Psoas muscle (tissue), 8 donors: Measurements from ENCODE around the gene LTBP1. TPM values are rescaled to one million over a fixed set of nuclear protein-coding genes. Genes with fewer than 3 reads are reported as not detected.

Source experiments
- ATAC-seq, 4 donors: fragments of 200-7000 bp; cut with Tn5 transposase; one replicate each; pipeline ENCODE4 v1.9.1; 2020; ENCODE audit warnings: moderate library complexity in 3 of 4, mild to moderate bottlenecking in 2 of 4
- DNase-seq, 2 donors: peaks; one replicate each; pipeline ENCODE4 v3.0.0-alpha.2; 2020
- H3K27ac ChIP-seq: fragments of 200-600 bp; one replicate; pipeline ENCODE4 v1.8.0; 2022
- H3K27me3 ChIP-seq, 3 donors: fragments of 200-600 bp in 1 of 3; one replicate each; pipeline versions ENCODE4 v1.6.1 to v1.8.0; 2013 to 2022; ENCODE audit warnings: low read length in 2 of 3, mild to moderate bottlenecking in 2 of 3, moderate library complexity in 1 of 3; ENCODE audit not compliant: insufficient read depth in 3 of 3
- H3K36me3 ChIP-seq, 2 donors: fragments of 200-600 bp in 1 of 2; one replicate each; pipeline versions ENCODE4 v1.6.1 to v1.8.0; 2013 to 2022; ENCODE audit warnings: low read depth in 1 of 2, mild to moderate bottlenecking in 1 of 2, moderate library complexity in 1 of 2; ENCODE audit not compliant: insufficient read depth in 1 of 2
- H3K4me1 ChIP-seq: fragments of 200-600 bp; one replicate; pipeline ENCODE4 v1.8.0; 2022
- H3K4me3 ChIP-seq: fragments of 200-600 bp; one replicate; pipeline ENCODE4 v1.8.0; 2022; ENCODE audit warnings: mild to moderate bottlenecking
- H3K9me3 ChIP-seq: fragments of 200-600 bp; one replicate; pipeline ENCODE4 v1.8.0; 2022
- CTCF ChIP-seq: fragments of 200-600 bp; IDR thresholded peaks from one replicate; pipeline ENCODE4 v1.8.0; 2022; ENCODE audit warnings: antibody characterized with exemption
- WGBS, 3 donors: extraction: QIAGEN DNeasy Blood & Tissue Kit; methylation state at CpG; one replicate each; pipeline versions ENCODE4 v1.1.6 to v1.1.7; 2013; 5-methylcytosine and 5-hydroxymethylcytosine counted together
- intact Hi-C, 2 donors: fragments of 100-400 bp; cut with DNase I; formaldehyde crosslinking; loops; one replicate each; pipeline versions ENCODE4 v1.11.0 to v1.14.2; 2022
- polyA plus RNA-seq, 3 donors: library from polyadenylated mRNA; stranded (reverse); fragments of 200-250 nt; gene quantifications; one replicate each; pipeline ENCODE4 v1.2.3, GENCODE V29; 2013
- total RNA-seq, 4 donors: library from RNA; stranded (reverse); fragmentation: NEBNext Ultra II Directional in 2 of 4; extraction: Animal tissue kit (Norgen Biotek cat#: 25700) in 2 of 4; gene quantifications; one replicate each; pipeline versions ENCODE4 v1.2.1 to v1.2.4, GENCODE V29; 2021 to 2023
- donor health status: healthy with polysubstance abuse.
- donor health status: DM: no; HTN: no; CAD: no; lungs with moderate emphysema.
- donor health status: Bipolar disorder and iron deficiency.
- donor health status: healthy.
- donor health status: DM: yes; HTN: yes; CAD: no.
- donor health status: DM: no; HTN: no; CAD: no.
- donor health status: DM: no; HTN: no; CAD: no.
- donor health status: DM: yes; HTN: yes; CAD: no.

Gene LTBP1
- total and polyA plus RNA-seq, 7 donors, result 5.9 to 26.8 (median 9.5) TPM

DNA sequence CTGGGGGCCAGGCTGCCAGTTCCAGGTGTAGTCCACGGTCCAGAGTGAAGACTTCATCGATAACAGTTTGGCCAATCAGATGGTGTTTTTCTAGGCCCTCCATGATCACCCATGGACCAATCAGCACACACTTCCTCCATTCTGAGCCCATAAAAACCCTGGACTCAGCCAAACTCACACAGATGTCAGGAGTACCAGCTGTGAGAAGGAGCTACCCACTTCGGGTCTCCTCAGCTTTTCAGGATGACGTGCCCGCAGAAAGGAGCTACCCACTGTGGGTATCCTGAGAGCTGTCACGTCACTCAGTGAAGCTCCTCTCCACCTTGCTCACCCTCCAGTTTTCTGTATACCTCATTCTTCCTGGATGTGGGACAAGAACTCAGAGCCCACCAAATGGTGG lies 319.7 kb downstream of the LTBP1 start:
- DNase-seq, result no peak
- H3K9me3 ChIP-seq, result peaks cover 3% of the 10 kb centered on the region
- H3K4me3 ChIP-seq, result no peak overlapping the region
- no peak overlapping the region for H3K27ac ChIP-seq
- intact Hi-C loops, result loop anchor here in 1 of 2 donors (5.0 kb wide), 1 partner anchor 124 kb away; no protein-coding TSS in a partner anchor
- 97 to 99% (median 98%) methylated on average over 6 of the region's 6 CpGs for WGBS, 3 donors
- peaks cover 11% of the 10 kb centered on the region for H3K4me1 ChIP-seq
- no peak for ATAC-seq
- H3K27me3 ChIP-seq, result no peaks in the 10 kb centered on the region
- H3K36me3 ChIP-seq, result peaks cover 0 to 20% of the 10 kb centered on the region in 2 donors
- TF ChIP-seq CTCF, result no peak

GRCh38 chr2:33267043-33267442 lies 320.3 kb downstream of the LTBP1 start:
- H3K36me3 ChIP-seq, result peaks cover 0 to 20% of the 10 kb centered on the region in 2 donors
- no peak overlapping the region for H3K27ac ChIP-seq
- peaks cover 11% of the 10 kb centered on the region for H3K4me1 ChIP-seq
- H3K4me3 ChIP-seq, result no peak overlapping the region
- DNase-seq, result no peak
- no peaks in the 10 kb centered on the region for H3K27me3 ChIP-seq
- ATAC-seq, result peak in 2 of 4 donors; percentile 16 to 28
- no peak for TF ChIP-seq CTCF
- intact Hi-C loops, result loop anchor here in 1 of 2 donors (5.0 kb wide), 1 partner anchor 125 kb away; no protein-coding TSS in a partner anchor
- 91 to 98% (median 97%) methylated on average over 2 of the region's 2 CpGs for WGBS, 3 donors
- peaks cover 3% of the 10 kb centered on the region for H3K9me3 ChIP-seq

- ATAC-seq, result no peak
- no peak for DNase-seq
- Histone ChIP-seq H3K4me3 (no peak overlapping the region), H3K27ac (no peak overlapping the region), H3K36me3 (peaks cover 0 to 20% of the 10 kb centered on the region in 2 donors), H3K4me1 (peaks cover 11% of the 10 kb centered on the region), H3K27me3 (no peaks in the 10 kb centered on the region), H3K9me3 (peaks cover 3% of the 10 kb centered on the region)
- no peak for TF ChIP-seq CTCF
- intact Hi-C loops, result loop anchor here in 1 of 2 donors (2.0 to 5.0 kb wide), 2 partner anchors 125 to 231 kb away; no protein-coding TSS in a partner anchor
These were observed 321.0 kb downstream of the LTBP1 start for GRCh38 chr2:33267756-33268155.

GRCh38 chr2:33268246-33268831 lies 321.6 kb downstream of the LTBP1 start:
- Histone ChIP-seq H3K36me3 (peaks cover 0 to 16% of the 10 kb centered on the region in 2 donors), H3K27me3 (no peaks in the 10 kb centered on the region), H3K4me1 (peaks cover 11% of the 10 kb centered on the region), H3K4me3 (no peak overlapping the region), H3K27ac (no peak overlapping the region), H3K9me3 (peaks cover 3% of the 10 kb centered on the region)
- WGBS, 3 donors, result 32 to 56% (median 52%) methylated on average over 4 of the region's 4 CpGs
- intact Hi-C loops, result loop anchor here in 1 of 2 donors (2.0 to 5.0 kb wide), 2 partner anchors 126 to 232 kb away; no protein-coding TSS in a partner anchor
- DNase-seq, result no peak
- no peak for TF ChIP-seq CTCF
- no peak for ATAC-seq
